Inferior parietal cortex (tissue), 1 donor: ENCODE measurements around the gene ENTPD2.

Source experiments
- DNase-seq: peaks from one replicate; pipeline ENCODE4 v3.0.0-alpha.2; 2016; ENCODE audit errors: extremely low spot score

ENTPD2 gene

DNA sequence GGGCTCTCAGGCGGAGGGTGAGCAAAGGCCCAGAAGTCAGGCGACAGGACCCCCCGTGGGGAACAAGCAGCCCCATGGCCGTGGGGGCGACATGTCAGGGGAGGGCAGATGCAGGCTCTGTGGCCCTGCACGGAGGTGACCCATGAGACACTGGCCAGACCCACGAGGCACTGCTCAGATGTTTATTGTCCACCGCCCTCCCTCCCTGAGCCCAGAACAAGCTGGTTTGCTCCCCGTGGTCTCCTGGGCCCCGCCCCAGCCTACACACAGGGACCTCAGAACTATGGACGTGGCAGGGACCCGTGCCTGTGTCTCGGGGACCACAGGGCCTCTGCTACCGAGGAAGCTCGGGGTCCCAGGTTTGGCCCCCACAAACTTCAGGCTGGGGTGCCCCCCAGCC, 23.9 kb downstream of the ENTPD2 start:
- DNase-seq = no peak

DNA sequence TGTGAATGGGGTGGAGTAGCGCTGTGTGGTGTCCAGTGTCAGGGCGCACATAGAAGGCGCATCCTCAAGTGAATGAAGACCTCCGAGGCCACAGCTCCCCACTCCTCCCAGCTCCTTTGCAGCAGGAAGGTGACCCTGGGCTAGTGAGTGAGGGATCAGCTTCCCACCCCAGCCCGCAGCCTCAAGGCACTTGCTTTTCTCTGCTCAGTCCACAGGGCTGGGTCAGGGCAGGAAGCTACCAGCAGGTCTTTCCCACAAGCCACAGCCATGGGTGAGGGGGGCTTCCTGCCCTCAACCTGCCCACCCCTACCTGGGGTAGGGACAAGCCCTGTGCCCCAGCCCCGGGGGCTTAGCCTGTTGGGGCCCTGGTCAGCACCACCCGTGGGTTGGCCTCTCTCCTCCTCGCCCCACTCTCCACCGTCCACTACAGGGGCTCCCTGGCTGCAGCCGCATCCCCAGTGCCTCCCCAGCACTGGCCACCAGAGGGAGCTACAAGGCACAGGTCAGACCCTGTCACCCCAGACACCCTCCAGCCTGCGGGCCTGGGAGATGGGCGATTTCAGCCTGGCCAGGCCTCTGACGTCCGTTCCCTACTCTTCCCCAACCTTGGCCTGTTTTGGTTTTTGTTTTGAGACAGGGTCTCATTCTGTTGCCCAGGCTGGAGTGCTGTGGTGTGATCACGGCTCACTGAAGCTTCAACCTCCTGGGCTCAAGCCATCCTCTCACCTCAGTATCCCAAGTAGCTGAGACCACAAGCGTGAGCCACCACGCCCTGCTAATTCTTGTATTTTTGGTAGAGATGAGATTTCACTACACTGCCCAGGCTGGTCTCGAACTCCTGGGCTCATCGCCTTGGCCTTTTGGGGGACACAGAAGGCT, 24.6 kb downstream of the ENTPD2 start:
- no peak for DNase-seq

DNA sequence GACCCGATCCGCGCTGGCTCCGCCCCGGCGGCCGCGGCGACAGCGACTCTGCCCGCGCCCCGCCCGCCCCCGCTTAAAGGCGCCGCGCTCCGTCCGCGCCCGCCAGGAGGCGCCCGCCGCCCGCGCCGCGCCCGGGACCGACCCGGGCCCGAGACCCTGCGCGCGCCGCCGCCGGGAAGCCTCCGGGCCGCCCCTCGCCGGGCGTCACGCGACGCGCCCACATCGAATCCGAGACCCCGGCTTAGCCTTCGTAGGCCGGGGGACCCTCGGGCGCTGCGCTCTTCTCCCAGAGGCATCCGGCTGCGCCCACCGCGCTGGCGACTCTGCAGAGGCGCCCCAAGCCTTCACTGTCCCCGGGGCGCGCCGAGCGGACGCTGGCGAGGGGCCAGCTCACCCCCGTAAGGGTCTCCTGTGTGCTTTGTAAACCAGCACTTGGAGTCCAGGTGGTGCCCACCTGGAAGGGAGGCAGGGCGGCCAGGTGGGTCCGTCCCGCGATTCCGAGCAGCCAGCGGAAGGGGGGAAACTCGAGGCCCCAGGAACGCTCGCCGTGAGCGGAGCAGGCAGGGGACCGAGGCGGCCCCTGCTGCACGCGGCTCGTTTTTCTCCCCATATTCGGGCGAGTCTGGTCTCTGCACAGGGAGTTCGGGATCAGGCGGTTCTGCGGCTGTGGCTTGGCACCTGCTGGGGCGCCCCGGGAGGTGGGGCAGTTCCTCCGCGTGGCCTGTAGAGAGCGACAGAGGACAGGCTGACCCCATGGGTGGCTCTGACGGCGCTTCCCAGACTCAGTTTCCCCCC, 25.4 kb downstream of the ENTPD2 start:
- no peak for DNase-seq

DNA sequence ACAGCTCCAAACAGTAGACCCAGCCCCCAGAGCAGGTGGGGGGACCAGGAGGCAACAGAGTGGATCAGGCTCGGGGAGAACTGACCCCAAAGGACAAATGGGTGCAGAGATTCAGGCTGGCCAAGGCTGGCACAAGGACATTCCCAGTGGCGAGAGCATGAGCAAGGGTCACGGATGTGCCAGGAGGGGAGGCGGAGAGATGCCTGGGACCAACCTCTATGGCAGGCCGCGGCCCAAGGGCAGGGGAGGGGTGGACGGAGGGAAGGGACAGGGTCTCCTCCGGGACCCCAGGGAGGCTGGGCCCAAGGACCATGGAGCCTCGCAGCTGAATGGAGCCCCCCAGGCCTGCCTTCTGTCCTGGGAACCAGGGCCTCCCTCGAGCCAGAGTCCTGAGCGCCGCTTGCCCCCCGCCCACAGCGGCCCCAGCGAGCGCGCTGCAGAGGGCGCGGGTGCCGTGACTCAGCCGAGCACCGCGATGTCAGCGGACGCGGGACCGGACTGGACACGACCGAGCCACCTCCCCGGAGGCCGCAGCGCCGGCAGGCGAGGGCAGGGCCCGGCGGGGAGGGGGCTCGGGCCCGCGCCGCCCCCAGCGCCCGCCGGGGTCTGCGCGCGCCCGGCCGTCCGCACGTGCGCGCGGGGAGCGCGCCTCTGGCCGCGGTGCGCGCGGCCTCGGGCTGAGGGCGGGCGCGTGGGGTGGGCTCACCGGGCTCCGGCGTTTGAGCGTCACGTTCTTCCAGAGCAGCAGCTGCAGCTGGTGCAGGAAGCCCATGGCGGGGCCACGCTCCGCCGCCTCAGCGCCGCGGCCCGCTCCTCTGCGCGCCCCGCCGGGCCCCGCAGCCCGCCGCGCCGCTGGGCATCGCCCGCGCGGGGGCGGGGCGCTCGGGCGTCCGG, 26.2 kb downstream of the ENTPD2 start, which contains the start of gene ABCA2:
Gene ABCA2, minus strand, starts transcription at position 869 of the 894 bp plus-strand sequence. Its CDS starts 97 bp downstream, at position 772.
- DNase-seq = no peak

DNA sequence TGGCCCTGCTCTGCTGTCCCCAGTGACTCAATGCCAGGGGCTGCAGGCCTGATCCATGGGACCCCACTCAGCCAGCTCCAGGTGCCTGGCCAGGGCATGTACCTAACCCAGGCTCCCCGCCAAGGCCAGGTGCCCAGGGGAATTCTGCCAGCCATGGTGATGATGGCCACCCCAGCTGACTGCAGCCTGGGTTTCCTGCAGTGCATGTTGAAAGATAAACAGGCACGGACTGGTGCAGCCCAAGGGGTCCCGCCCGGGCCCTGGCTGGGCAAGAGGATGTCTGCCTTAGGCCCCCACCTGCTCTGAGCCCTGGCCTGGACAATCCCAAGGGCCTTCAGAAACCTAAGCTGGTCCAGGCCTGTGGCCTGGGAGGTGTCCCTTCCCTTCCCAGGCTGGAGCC, 27.0 kb downstream of the ENTPD2 start:
- no peak for DNase-seq

DNA sequence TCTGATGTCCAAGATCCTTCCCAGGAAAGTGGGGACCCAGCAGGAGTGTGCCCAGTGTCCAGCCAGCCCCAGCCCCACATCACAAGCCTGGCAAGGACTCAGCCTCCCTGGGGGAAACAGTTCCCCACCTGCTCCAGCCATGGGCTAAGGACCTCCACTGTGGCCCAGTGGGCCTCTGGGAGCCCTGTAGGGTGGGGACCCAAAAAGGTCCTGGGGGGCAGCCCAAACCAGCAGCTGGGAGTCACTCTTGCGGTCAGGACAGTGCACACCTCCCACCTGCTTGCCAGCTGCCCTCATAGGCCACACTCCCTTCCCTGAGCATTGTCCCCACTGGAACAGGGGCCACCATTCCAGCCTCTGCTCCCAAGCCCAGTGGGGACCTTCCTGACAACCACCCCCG, 27.5 kb downstream of the ENTPD2 start:
- DNase-seq = no peak

DNA sequence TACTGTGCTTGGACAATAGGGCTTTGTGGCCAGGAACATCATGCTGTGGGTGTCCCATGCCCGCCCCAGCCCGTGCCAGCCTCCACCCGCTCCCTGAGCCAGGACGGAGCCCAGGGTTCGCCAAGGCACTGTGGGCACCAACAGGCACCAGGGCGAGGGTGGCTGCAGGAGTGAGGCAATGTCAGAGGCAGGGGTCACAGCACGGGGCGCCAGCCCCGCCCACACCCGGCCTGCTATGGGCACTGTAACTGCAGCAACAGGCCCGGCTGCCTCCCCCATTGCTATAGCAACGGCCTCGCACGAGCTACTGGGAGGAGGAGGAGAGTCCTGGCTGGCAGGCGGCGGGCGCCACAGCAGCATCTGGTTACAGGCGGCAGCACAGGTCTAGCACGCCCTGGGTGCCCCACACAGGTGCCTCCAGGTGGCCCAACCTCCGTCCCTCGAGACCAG, 28.3 kb downstream of the ENTPD2 start:
- peak; percentile 87 for DNase-seq

DNA sequence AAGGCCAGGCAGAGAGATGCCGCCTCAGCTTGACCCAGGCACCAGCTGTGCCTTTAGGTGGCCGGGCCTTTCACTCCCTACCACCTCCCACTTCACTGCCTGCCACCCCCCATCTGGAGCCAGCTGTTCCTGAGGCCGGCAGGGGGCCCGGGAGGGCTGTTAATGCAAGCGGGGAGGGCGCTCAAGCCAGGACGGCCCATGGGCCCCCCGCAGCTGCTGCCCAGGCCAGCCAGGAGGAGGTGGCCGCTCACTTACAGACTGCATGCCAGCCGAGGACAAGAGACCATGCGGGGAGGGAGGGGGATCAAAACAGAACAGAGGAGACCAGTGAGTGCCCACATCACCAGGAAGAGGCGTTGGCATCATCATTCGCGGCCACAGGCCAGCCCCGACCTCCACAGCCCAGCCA, 30.3 kb downstream of the ENTPD2 start:
- DNase-seq = no peak

DNA sequence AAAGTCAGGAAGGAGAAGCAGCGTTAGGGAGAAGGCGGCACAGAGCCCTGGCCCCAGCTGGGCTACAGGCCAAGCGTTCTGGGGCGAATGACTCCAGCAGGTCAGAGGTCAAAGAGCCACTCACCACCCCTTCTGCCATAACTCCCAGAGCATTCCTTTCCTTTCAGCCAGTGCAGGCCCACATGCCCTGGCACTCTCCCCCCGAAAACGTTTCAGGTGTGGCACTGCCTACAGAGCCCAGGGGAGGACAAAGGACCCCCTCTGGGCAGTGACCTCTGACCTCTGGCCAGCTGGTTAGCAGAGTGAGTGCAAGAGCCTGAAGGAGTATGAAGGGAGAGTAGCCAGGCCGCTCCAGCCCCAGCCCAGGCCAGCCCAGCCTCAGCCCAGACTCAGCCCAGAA, 30.7 kb downstream of the ENTPD2 start:
- DNase-seq = no peak

DNA sequence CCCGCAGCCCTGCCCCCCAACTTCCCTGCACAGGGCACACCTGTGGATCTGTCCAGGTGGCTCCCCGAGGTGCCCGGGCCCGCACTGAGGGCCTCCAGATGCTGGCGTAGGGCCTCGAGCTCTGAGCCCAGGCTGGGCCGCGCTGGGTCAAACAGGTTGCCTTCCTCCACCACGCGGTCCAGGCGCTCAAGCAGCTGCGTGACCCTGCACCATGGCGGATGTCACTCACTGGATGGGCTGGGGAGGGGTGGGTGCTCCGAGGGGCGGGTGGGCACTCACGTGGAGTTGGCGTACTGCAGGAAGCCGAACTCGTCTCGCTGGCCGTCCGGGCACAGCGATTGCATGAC, 31.2 kb downstream of the ENTPD2 start:
- no peak for DNase-seq

DNA sequence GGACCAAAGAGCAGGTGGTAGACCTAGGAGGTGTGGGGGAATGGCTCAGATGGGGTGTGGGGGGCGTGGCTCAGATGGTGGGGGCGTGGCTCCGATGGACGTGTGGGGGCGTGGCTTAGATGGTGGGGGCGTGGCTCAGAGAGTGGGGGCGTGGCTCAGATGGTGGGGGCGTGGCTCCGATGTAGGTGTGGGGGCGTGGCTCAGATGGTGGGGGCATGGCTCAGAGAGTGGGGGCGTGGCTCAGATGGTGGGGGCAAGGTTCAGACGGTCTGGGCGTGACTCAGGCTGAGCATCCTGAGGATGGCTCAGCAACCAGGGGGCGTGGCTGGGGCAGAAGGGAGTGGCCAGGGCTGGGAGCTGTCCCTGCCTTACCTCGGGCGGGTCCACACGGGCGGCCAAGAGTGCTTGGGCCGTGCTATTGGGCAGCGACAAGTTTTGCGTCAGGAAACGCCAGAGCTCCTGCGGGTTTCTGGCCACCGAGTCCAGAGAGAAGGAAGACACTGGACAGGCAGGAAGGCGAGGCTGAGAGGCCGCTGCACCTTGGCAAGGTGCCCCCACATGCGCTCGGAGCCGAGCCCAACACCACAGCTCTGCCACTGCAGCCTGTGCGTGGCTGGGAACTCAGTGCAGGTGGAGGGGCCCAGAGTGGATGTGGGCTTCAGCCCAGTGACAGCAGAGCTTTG, 31.7 kb downstream of the ENTPD2 start:
- DNase-seq = peak; percentile 72

DNA sequence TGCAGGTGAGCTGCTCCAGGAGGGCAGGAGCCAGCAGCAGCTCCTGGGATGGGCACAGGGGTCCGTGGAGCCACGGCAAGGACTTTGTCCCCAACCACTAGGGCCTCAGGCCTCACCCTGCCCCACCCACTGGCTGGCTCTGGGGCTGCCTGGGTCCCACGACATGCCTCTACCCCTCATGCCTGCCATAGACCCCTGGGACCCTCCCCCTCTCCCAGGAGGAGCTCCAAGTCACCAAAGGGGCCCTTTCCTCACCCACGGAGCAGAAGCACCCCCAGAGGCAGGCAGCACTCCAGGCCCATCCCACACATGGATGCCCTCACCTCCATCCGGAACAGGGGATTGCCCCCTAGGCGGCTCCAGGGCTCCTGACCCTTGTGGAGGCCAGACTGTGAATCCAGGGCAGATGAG, 32.3 kb downstream of the ENTPD2 start:
- DNase-seq = no peak

DNA sequence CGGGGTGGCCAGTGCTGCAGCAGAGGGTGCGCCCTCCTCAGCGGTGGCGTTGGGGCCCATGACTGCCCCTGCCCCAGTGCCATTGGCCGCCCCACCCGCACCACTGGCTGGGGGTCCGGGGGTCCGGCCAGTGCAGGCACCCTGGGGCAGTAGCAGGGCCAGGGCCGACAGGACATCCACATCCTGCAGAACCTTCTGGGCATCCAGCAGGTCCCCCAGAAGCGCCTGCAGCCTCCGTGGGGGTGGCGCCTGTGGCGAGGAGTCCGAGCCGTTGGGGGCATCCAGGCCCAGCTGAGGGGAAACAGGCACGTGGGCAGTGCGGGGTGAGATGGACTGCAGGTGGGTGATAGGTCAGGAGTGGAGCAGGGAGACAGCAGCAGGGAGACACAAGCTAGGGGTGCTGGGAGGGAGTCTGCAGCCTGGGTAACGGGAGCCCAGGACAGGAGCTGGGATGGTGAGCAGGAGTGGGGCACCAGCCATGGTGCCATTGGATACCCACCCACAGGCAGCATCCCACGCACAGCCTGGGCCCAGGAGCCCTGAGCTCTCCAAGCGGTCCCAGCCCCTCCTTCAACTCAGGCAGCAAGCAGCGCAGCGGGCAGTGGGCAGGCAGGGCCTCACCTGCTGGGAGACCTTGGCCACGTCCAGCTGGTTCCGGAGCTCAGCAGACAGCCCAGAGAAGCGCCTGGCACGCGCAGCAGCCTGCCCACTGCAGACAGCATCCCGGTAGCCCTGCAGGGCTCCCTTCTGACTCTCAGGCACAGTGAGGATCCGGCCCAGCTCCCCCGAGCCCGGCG, 32.9 kb downstream of the ENTPD2 start:
- no peak for DNase-seq

DNA sequence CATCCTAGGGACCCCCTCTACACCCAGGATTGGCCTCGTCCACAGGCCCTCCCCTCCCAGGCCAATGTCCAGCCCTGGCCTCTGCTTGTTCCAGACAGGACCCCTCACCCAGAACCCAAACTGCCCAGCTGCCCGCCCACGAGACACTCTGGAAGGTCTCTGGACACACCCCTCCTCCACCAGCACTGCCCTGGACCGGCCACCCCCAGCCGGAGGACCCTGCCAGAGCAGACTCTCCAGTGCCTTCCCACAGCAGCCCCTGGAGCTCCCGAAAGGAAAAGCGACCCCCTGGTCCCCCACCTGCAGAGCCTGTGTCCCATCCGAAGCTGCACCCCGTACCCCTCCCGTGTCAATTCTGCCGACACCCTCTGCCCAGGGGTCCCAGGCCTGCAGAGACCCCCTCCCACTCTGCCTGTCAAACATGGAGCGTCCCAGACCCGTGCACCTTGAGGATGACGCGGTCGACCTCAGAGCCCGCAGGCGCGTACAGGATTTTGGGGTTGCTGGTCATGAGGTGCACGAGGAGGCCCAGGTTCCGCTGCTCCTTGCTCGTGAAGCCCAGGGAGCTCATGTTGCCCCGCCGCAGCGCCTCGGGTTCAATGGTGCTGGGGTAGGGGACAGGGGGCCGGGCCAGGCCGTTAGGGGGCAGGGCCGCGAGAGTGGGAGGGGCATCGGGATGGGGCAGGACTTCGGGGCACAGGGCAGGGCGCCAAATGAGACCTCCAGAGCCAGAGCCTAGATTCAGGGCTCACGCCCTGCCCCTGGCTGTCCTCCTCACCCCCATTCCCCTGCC, 33.8 kb downstream of the ENTPD2 start:
- DNase-seq = no peak

DNA sequence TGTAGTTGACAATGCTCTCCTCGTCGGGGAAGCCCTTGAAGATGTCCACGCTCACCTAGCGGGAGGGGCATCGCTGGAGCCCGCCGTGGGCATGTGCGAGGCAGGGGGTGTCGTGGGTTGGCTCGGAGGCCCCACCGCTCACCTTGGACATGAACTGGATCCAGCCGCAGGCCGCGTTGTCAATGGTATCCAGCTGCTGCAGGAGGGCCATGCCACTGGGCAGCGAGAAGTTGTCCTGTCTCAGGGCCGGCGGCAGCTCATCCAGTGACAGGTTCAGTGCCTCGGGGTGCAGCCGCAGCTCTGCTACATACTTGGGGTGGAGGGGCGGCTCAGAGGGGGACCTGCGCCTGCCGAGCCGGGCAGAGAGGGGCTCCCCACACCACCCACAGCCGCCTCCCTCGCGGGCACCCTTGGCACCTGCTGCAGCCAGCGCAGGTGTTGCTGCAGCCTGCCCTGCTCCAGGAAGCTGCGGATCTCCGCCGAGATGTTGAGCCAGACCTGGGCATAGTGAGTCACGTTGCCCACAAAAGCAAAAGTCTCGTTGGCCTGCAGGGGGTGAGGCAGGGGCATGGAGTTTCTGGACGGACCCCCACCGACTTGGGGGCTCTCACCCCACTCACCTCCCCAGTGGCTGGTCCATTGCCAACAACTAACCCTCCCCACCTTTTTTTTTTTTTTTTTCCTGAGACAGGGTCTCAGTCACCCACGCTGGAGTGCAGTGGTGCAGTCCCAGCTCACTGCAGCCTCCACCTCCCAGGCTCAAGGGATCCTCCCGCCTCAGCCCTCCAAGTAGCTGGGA, 34.9 kb downstream of the ENTPD2 start:
- DNase-seq = no peak

DNA sequence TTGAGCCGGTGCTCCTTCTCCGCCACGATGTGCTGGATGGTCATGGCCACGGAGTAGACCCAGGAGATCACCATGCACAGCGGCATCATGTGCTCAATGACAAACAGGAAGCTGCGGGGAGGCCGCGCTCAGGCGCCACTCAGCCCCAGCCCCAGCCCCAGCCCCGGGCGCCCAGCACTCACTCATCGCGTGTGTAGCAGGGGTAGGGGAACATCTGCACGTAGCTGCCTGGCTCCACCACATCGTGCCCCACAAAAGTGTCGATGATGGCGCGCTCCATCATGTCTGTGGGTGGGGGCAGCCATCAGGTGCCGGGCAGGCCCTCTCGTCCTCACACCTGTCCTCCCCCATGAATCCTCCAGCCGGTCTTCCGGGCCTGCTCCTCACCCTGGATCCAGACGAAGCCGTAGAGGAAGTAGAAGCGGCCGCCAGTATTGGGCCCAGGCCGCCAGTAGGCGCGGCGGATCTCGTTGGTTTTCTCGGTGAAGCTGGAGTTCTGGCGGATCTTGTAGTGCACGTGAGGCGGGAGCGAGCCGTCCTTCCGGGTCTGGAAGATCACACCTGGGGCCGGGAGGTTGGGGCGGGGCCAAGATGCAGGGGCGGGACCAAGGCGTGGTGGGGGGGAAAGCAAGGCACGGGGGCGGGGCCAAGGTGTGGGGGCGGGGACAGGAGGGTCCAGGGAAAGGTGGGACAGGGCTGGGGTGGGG, 35.9 kb downstream of the ENTPD2 start:
- DNase-seq = no peak

DNA sequence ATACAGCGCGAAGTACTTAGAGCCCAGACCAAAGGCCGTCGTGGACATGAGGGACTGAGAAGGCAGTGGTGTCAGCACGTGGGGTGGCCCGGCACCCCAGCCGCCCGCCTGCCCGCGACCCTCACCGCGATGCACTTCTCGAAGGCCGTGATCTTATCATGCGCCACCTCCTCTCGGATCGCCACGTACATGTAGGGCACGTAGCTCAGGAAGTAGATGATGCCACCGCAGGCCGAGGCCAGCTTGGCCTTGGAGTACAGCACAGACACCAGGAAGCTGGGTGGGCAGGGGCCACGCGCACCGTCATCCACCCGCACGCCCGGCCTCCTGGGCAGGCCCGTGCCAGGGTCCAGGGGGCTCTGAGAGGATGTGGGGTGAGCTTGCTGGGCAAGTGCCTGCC, 36.8 kb downstream of the ENTPD2 start:
- DNase-seq = no peak

DNA sequence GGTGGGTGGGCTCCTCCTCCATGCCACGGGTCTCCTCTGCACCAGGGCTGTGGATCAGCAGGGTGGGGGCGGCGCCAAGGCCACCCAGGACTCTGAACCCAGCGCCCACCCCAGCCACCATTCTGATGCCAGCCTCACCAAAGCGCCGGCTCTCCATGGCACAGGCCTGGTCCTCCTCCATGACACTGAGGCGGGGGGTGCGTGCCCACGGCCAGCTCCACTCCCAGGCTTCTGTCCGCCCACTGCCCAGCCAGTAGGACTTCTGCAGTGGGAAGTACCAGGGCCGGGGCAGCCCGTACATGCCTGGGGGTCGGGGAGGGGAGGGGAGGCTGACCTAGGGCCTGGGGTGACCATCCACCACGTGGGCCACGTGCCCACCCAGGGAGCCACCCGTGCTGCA, 37.4 kb downstream of the ENTPD2 start:
- DNase-seq = no peak
